Progenitor cell of endocrine pancreas (in vitro differentiated cells): ENCODE data around the gene SPOCK1. TPM values are rescaled to one million over a fixed set of nuclear protein-coding genes. Genes with fewer than 3 reads are reported as not detected.

Source experiments
- DNase-seq: peaks from one replicate; pipeline ENCODE4 v3.0.0; 2021; ENCODE audit warnings: low spot score; ENCODE audit not compliant: unreplicated experiment
- H3K27ac Mint-ChIP-seq: 2 replicates; pipeline ENCODE4 v1.8.0; 2021; ENCODE audit warnings: mild to moderate bottlenecking, moderate library complexity, mixed read lengths
- H3K27me3 Mint-ChIP-seq: 2 replicates; pipeline ENCODE4 v1.8.0; 2021; ENCODE audit warnings: mixed read lengths
- H3K36me3 Mint-ChIP-seq: 2 replicates; pipeline ENCODE4 v1.8.0; 2022; ENCODE audit warnings: mixed read lengths; ENCODE audit not compliant: insufficient read depth
- H3K4me1 Mint-ChIP-seq: 2 replicates; pipeline ENCODE4 v1.8.0; 2021; ENCODE audit warnings: low read depth, mixed read lengths
- H3K4me3 Mint-ChIP-seq: 2 replicates; pipeline ENCODE4 v1.8.0; 2021; ENCODE audit warnings: low read depth, mild to moderate bottlenecking, moderate library complexity, mixed read lengths
- H3K9me3 Mint-ChIP-seq: 2 replicates; pipeline ENCODE4 v1.8.0; 2021; ENCODE audit warnings: low read depth, mixed read lengths
- CTCF ChIP-seq: fragments of 200-600 bp; sonication (generic); IDR thresholded peaks from one replicate; pipeline ENCODE4 v1.5.0; 2021; ENCODE audit warnings: antibody characterized with exemption, mild to moderate bottlenecking; ENCODE audit not compliant: unreplicated experiment
- total RNA-seq: library from RNA; stranded (reverse); gene quantifications from 2 replicates; pipeline ENCODE4 v1.2.1, GENCODE V29; 2021

SPOCK1 gene
- total RNA-seq, 1 donor from 2014 or later, result 41.4 TPM

DNA sequence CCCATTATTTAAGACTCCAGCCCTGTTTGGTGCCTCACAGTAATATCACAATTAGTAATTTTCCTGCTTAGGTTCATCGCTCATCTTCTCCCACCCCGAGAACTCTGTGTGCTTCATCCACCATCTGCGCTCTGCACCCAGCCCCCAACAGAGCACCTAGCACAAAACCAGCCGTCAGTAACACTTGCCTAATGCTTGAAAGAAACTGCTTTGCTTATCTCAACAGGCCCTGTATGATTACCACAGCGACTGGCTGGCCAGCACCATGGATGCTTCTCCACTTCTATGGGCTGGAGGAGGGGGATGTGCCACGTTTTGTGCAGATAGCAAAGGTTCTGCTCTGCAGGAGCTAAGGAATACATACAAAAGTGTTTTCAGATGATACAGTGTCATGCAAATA is 166.8 kb downstream of the SPOCK1 start:
- no peak for DNase-seq
- H3K27ac Mint-ChIP-seq, result no peak overlapping the region
- TF ChIP-seq CTCF, result no peak
- H3K4me3 Mint-ChIP-seq, result no peak overlapping the region
- H3K4me1 Mint-ChIP-seq, result peaks cover 14% of the 10 kb centered on the region
- peaks cover 4% of the 10 kb centered on the region for H3K27me3 Mint-ChIP-seq
- H3K9me3 Mint-ChIP-seq, result no peaks in the 10 kb centered on the region
- no peaks in the 10 kb centered on the region for H3K36me3 Mint-ChIP-seq

DNA sequence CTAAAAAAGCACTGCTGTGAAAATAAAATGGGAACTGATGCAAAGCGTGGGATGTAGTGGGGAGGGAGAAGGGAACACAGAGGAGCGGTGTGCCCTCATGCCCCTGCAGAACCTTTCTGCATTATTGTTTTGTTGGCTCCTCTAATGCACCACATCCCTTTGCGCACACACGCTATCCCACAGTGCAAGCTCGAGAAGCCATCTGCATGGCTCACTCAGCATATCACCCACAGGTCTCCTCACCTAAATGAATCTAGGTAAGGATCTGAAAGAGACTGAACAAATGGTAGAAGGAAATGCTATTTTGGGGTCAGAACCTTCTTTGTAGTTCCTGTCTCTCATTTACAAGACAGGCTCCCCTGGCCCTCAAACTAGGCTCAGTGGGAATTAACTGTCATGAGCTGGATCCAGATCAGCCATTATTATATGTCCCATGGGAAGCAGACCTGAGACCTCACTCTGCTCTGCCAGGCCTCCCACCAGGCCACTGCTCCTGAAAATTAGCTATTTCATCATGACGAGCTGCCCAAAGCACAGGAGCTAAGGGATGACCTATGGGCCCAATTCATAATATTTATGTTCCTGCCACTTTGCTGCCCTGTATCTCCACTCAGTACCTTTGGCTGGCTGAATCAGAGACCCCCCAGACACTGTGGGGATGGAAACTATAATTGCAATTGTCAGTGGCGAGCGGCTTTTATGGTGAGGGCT is 169.4 kb downstream of the SPOCK1 start:
- Mint-ChIP-seq H3K4me1 (peaks cover 14% of the 10 kb centered on the region), H3K27ac (no peak overlapping the region), H3K4me3 (no peak overlapping the region), H3K27me3 (peaks cover 4% of the 10 kb centered on the region), H3K9me3 (no peaks in the 10 kb centered on the region), H3K36me3 (no peaks in the 10 kb centered on the region)
- no peak for DNase-seq
- no peak for TF ChIP-seq CTCF

DNA sequence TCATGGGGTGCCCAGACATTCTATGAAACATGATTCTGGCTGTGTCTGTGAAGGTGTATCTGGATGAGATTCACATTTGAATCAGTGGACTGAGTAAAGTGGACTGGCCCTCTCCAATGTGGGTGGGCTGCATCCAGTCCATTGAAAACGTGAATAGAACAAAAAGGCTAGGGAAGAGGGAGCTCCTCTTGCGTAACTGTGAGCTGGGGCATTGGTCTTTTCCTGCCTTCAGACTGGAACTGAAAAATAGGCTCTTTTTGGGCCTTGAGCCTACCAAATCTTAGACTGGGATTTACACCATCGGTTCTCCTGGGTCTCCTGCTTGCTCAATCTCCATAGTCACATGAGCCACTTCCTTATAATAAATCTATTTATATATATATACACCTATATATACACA is 170.1 kb downstream of the SPOCK1 start:
- Mint-ChIP-seq H3K9me3 (no peaks in the 10 kb centered on the region), H3K27me3 (peaks cover 4% of the 10 kb centered on the region), H3K4me1 (peaks cover 6% of the 10 kb centered on the region), H3K4me3 (no peak overlapping the region), H3K36me3 (no peaks in the 10 kb centered on the region), H3K27ac (no peak overlapping the region)
- no peak for TF ChIP-seq CTCF
- no peak for DNase-seq

DNA sequence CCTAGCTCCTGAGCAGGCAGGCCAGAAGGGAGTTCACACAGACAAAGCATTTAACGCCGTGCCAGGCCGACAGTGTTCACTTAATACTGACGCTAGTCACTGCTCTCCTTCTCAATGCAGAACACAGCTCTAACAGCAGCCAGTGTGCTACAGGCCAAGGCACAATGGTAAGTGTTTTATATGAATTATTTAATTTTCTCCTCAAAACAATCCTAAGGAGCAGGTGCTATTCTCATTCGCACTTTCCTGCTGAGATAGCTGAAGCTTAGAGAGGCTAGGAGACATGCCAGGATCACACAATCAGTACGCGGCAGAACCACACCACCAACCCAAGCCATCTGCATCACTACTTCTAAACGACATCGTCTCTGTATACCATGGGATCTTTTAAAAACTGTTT is 170.7 kb downstream of the SPOCK1 start:
- Mint-ChIP-seq H3K9me3 (no peaks in the 10 kb centered on the region), H3K4me3 (no peak overlapping the region), H3K4me1 (peaks cover 2% of the 10 kb centered on the region), H3K27ac (no peak overlapping the region), H3K36me3 (no peaks in the 10 kb centered on the region), H3K27me3 (peaks cover 4% of the 10 kb centered on the region)
- DNase-seq, result no peak
- TF ChIP-seq CTCF, result no peak

- no peak overlapping the region for H3K4me3 Mint-ChIP-seq
- no peaks in the 10 kb centered on the region for H3K36me3 Mint-ChIP-seq
- no peaks in the 10 kb centered on the region for H3K27me3 Mint-ChIP-seq
- no peaks in the 10 kb centered on the region for H3K9me3 Mint-ChIP-seq
- no peak for TF ChIP-seq CTCF
- no peak overlapping the region for H3K27ac Mint-ChIP-seq
- no peaks in the 10 kb centered on the region for H3K4me1 Mint-ChIP-seq
- no peak for DNase-seq
Measured at GRCh38 chr5:137325721-137326120, 173.4 kb downstream of the SPOCK1 start.
